K562 (cell line): ENCODE data around the gene PIERCE2. TPM values are rescaled to one million over a fixed set of nuclear protein-coding genes. Genes with fewer than 3 reads are reported as not detected.

ENCODE experiments used
- ATF7 ChIP-seq: fragments of 450-650 bp; IDR thresholded peaks from 2 replicates; pipeline ENCODE4 v1.7.1; 2014; ENCODE audit warnings: mild to moderate bottlenecking, moderate library complexity
- EZH2 ChIP-seq: IDR thresholded peaks from 2 replicates; pipeline ENCODE4 v1.6.1; 2012; ENCODE audit warnings: low read depth, mild to moderate bottlenecking, inconsistent platforms, low read length, borderline replicate concordance
- KLF13 ChIP-seq: fragments of 450-650 bp; IDR thresholded peaks from 2 replicates; pipeline ENCODE4 v1.6.1; 2016; ENCODE audit warnings: missing genetic modification characterization, low read depth, mild to moderate bottlenecking, missing compliant biosample characterization, moderate library complexity, borderline replicate concordance
- SMAD3 ChIP-seq: fragments of 450-650 bp; formaldehyde crosslinking; conservative IDR thresholded peaks from 2 replicates; pipeline ENCODE4 v1.4.0; 2020; ENCODE audit warnings: mild to moderate bottlenecking
- SRSF7 ChIP-seq: fragments of 200-400 bp; formaldehyde crosslinking; optimal IDR thresholded peaks from 2 replicates; pipeline ENCODE3; 2017; ENCODE audit warnings: mild to moderate bottlenecking, low read depth, low read length
- STAT5A ChIP-seq: IDR thresholded peaks from 2 replicates; pipeline ENCODE4 v1.6.1; 2012; ENCODE audit warnings: low read length, inconsistent platforms, borderline replicate concordance
- ZNF175 ChIP-seq: fragments of 200-800 bp; sonication (Bioruptor generic); IDR thresholded peaks from 2 replicates; pipeline ENCODE4 v1.6.1; 2016; ENCODE audit warnings: low read depth, mild to moderate bottlenecking, missing genetic modification characterization, missing compliant biosample characterization
- ZNF197 ChIP-seq: fragments of 200-800 bp; sonication (Bioruptor generic); IDR thresholded peaks from 2 replicates; pipeline ENCODE4 v1.6.1; 2016; ENCODE audit warnings: low read depth, missing genetic modification characterization, missing compliant biosample characterization
- ZNF41 ChIP-seq: fragments of 250-450 bp; sonication (Bioruptor Pico); conservative IDR thresholded peaks from 2 replicates; pipeline ENCODE4 v1.4.0; 2020; ENCODE audit warnings: mild to moderate bottlenecking
- ZNF668 ChIP-seq: fragments of 250-450 bp; sonication (Bioruptor Pico); IDR thresholded peaks from 2 replicates; pipeline ENCODE4 v1.8.0; 2022; ENCODE audit warnings: mild to moderate bottlenecking, inconsistent platforms
- ZNF707 ChIP-seq: fragments of 250-450 bp; sonication (Bioruptor Pico); conservative IDR thresholded peaks from 2 replicates; pipeline ENCODE4 v1.8.0; 2022; ENCODE audit warnings: inconsistent platforms, mild to moderate bottlenecking, moderate library complexity
- polyA plus RNA-seq, 8 experiments: library from polyadenylated mRNA; depleted of rRNA in 4 of 8; stranded (reverse) in 5 of 8; unstranded in 3 of 8; fragments of >200 nt; fragmentation: Nextera tagmentation in 2 of 8; fragmentation: Illumina TruSeq in 1 of 8; extraction: Ambion mirVana in 2 of 8; extraction: Trizol in 1 of 8; gene quantifications; 2 replicates each; pipeline versions ENCODE4 v1.2.1 to v1.2.3, GENCODE V29; 2011 to 2014; ENCODE audit warnings: inconsistent platforms in 1 of 8, missing spikeins in 1 of 8
- total RNA-seq, 7 experiments: library from RNA; depleted of rRNA in 6 of 7; stranded (reverse); fragments of >200 nt in 6 of 7; fragmentation: Illumina TruSeq in 2 of 7; extraction: Trizol in 2 of 7; gene quantifications; 2 replicates each; pipeline versions ENCODE4 v1.2.1 to v1.2.3, GENCODE V29; 2011 to 2021; ENCODE audit warnings: low replicate concordance in 1 of 7
- TF ChIP-seq, protein P1 (sequence below), 2 experiments: fragments of 150-350 bp in 1 of 2; IDR thresholded peaks; 2 replicates each; pipeline ENCODE4 v1.6.1; 2012 to 2016; ENCODE audit warnings: low read depth in 2 of 2, low read length in 2 of 2, mild to moderate bottlenecking in 1 of 2, moderate library complexity in 1 of 2
- TF ChIP-seq, protein P2 (sequence below): fragments of 250-450 bp; sonication (Bioruptor Pico); IDR thresholded peaks from 2 replicates; pipeline ENCODE4 v1.5.0; 2020; ENCODE audit warnings: mild to moderate bottlenecking, borderline replicate concordance
- TF ChIP-seq, protein P3 (sequence below): fragments of 450-650 bp; IDR thresholded peaks from 2 replicates; pipeline ENCODE4 v1.6.1; 2018; ENCODE audit warnings: mild to moderate bottlenecking, low read depth; ENCODE audit not compliant: partially characterized antibody
- TF ChIP-seq, protein P4 (sequence below): fragments of 250-450 bp; sonication (Bioruptor Pico); IDR thresholded peaks from 2 replicates; pipeline ENCODE4 v1.4.0; 2020; ENCODE audit warnings: mild to moderate bottlenecking
- TF ChIP-seq, protein P5 (sequence below), 3 experiments: IDR thresholded peaks in 2 of 3; conservative IDR thresholded peaks in 1 of 3; 2 replicates each; pipeline ENCODE4 v1.5.1; 2011 to 2012; ENCODE audit warnings: low read length in 3 of 3, mild to moderate bottlenecking in 3 of 3, control low read depth in 2 of 3, improper control_type of control experiment in 1 of 3, inconsistent platforms in 1 of 3, low read depth in 1 of 3, mixed read lengths in 1 of 3, moderate library complexity in 1 of 3; ENCODE audit not compliant: insufficient read depth in 2 of 3

Gene PIERCE2
- total and polyA plus RNA-seq, 9 of the 15 experiments (the other 6 are each of a cell fraction or from before 2014, with no cell fraction given) = 2.9 to 4.8 (median 4.0) TPM

DNA sequence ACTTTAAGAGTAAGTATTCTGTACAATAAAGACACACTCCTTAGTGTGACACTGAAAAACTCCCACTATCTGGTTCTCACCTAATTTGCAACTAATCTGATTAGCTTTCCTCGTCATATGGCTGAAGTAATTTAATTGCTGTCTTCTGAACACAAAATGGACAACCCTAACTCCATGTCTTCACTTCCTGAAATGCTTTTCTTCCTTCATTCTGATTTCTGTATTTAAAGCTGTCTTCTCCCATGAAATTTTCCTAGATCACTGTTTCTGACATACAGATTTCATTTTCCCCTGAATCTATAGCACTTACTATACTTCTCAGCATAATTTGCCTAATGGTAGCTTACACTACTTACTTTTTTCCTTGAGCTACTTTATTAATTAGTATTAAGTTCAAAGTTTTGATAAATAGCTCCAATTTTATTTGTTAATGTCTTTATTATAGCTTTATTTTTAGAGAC lies 6.5 kb upstream of the PIERCE2 start (continued):
- TF ChIP-seq, protein P1, sequence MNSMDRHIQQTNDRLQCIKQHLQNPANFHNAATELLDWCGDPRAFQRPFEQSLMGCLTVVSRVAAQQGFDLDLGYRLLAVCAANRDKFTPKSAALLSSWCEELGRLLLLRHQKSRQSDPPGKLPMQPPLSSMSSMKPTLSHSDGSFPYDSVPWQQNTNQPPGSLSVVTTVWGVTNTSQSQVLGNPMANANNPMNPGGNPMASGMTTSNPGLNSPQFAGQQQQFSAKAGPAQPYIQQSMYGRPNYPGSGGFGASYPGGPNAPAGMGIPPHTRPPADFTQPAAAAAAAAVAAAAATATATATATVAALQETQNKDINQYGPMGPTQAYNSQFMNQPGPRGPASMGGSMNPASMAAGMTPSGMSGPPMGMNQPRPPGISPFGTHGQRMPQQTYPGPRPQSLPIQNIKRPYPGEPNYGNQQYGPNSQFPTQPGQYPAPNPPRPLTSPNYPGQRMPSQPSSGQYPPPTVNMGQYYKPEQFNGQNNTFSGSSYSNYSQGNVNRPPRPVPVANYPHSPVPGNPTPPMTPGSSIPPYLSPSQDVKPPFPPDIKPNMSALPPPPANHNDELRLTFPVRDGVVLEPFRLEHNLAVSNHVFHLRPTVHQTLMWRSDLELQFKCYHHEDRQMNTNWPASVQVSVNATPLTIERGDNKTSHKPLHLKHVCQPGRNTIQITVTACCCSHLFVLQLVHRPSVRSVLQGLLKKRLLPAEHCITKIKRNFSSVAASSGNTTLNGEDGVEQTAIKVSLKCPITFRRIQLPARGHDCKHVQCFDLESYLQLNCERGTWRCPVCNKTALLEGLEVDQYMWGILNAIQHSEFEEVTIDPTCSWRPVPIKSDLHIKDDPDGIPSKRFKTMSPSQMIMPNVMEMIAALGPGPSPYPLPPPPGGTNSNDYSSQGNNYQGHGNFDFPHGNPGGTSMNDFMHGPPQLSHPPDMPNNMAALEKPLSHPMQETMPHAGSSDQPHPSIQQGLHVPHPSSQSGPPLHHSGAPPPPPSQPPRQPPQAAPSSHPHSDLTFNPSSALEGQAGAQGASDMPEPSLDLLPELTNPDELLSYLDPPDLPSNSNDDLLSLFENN (IDR thresholded peaks at IDR 0.05; ENCODE audit: low read depth in 2 of 2, low read length in 2 of 2) = no peak
- TF ChIP-seq, protein P2, sequence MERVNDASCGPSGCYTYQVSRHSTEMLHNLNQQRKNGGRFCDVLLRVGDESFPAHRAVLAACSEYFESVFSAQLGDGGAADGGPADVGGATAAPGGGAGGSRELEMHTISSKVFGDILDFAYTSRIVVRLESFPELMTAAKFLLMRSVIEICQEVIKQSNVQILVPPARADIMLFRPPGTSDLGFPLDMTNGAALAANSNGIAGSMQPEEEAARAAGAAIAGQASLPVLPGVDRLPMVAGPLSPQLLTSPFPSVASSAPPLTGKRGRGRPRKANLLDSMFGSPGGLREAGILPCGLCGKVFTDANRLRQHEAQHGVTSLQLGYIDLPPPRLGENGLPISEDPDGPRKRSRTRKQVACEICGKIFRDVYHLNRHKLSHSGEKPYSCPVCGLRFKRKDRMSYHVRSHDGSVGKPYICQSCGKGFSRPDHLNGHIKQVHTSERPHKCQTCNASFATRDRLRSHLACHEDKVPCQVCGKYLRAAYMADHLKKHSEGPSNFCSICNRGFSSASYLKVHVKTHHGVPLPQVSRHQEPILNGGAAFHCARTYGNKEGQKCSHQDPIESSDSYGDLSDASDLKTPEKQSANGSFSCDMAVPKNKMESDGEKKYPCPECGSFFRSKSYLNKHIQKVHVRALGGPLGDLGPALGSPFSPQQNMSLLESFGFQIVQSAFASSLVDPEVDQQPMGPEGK (CRISPR knock-in tag) = peak; percentile 92; the same call in 1 of the 2 replicates
- TF ChIP-seq, protein P3, sequence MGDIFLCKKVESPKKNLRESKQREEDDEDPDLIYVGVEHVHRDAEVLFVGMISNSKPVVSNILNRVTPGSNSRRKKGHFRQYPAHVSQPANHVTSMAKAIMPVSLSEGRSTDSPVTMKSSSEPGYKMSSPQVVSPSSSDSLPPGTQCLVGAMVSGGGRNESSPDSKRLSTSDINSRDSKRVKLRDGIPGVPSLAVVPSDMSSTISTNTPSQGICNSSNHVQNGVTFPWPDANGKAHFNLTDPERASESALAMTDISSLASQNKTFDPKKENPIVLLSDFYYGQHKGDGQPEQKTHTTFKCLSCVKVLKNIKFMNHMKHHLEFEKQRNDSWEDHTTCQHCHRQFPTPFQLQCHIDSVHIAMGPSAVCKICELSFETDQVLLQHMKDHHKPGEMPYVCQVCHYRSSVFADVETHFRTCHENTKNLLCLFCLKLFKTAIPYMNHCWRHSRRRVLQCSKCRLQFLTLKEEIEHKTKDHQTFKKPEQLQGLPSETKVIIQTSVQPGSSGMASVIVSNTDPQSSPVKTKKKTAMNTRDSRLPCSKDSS = no peak
- peak; percentile 62; the same call in 1 of the 2 replicates for TF ChIP-seq ZNF197 (CRISPR knock-in tag)
- peak; percentile 97 for TF ChIP-seq ZNF175 (CRISPR knock-in tag)
- TF ChIP-seq SRSF7 = no peak
- no peak for TF ChIP-seq ATF7
- TF ChIP-seq, protein P4, sequence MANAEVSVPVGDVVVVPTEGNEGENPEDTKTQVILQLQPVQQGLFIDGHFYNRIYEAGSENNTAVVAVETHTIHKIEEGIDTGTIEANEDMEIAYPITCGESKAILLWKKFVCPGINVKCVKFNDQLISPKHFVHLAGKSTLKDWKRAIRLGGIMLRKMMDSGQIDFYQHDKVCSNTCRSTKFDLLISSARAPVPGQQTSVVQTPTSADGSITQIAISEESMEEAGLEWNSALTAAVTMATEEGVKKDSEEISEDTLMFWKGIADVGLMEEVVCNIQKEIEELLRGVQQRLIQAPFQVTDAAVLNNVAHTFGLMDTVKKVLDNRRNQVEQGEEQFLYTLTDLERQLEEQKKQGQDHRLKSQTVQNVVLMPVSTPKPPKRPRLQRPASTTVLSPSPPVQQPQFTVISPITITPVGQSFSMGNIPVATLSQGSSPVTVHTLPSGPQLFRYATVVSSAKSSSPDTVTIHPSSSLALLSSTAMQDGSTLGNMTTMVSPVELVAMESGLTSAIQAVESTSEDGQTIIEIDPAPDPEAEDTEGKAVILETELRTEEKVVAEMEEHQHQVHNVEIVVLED (CRISPR knock-in tag) = peak; percentile 62
- TF ChIP-seq, protein P5, sequence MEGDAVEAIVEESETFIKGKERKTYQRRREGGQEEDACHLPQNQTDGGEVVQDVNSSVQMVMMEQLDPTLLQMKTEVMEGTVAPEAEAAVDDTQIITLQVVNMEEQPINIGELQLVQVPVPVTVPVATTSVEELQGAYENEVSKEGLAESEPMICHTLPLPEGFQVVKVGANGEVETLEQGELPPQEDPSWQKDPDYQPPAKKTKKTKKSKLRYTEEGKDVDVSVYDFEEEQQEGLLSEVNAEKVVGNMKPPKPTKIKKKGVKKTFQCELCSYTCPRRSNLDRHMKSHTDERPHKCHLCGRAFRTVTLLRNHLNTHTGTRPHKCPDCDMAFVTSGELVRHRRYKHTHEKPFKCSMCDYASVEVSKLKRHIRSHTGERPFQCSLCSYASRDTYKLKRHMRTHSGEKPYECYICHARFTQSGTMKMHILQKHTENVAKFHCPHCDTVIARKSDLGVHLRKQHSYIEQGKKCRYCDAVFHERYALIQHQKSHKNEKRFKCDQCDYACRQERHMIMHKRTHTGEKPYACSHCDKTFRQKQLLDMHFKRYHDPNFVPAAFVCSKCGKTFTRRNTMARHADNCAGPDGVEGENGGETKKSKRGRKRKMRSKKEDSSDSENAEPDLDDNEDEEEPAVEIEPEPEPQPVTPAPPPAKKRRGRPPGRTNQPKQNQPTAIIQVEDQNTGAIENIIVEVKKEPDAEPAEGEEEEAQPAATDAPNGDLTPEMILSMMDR (IDR thresholded peaks at IDR 0.05 in 2 of 3, conservative IDR thresholded peaks at IDR 0.05 in 1 of 3; ENCODE audit: insufficient read depth in 2 of 3, low read depth in 1 of 3, low read length in 3 of 3) = no peak
- 0 out of 2 replicates have a peak, but pooled peaks have one; percentile 19 for TF ChIP-seq KLF13 (tag)
- TF ChIP-seq ZNF707 (CRISPR knock-in tag) = no peak
- TF ChIP-seq ZNF41 (CRISPR knock-in tag) = peak; percentile 75; the same call in 1 of the 2 replicates
- TF ChIP-seq STAT5A = no peak
- peak; percentile 96 for TF ChIP-seq SMAD3 (CRISPR knock-in tag)
- no peak for TF ChIP-seq ZNF668 (CRISPR knock-in tag)
- no peak for TF ChIP-seq EZH2
